ENCODE measurements around the gene RHBDL1. TPM values are rescaled to one million over a fixed set of nuclear protein-coding genes. Genes with fewer than 3 reads are reported as not detected.
"Not testable (repeated sequence)": the region's sequence is repeated elsewhere in the genome, so short reads cannot be mapped to it uniquely, and the experiment has no call there.

The RHBDL1 gene
- total and polyA plus RNA-seq, 2 experiments from 2014 or later: 0.90 to 2.1 TPM

- Histone ChIP-seq H3K79me2 (ENCODE audit: insufficient read depth) (no peaks in the 10 kb centered on the region), H3K4me3 (no peak overlapping the region), H3K9me2 (ENCODE audit: insufficient read depth) (no peaks in the 10 kb centered on the region), H3K27ac (no peak overlapping the region), H3K4me2 (ENCODE audit: unreplicated experiment) (no peak overlapping the region), H2AFZ (no peak overlapping the region), H3F3A (ENCODE audit: insufficient read depth) (peaks cover 10% of the 10 kb centered on the region), H3K9ac (no peak overlapping the region), H3K27me3 (replicated peaks; ENCODE audit: insufficient read depth) (peaks cover 17% of the 10 kb centered on the region; the same call in 1 of the 2 replicates), H4K20me1 (ENCODE audit: insufficient read depth) (no peaks in the 10 kb centered on the region), H3K4me1 (ENCODE audit: insufficient read depth) (peaks cover 11% of the 10 kb centered on the region; the same call in 1 of the 2 replicates), H3K36me3 (ENCODE audit: low read depth) (no peaks in the 10 kb centered on the region), H3K9me3 (ENCODE audit: low read depth) (no peaks in the 10 kb centered on the region)
- no peak for DNase-seq
- 67 to 68% methylated on average over 21 of the region's 21 CpGs for WGBS, 2 experiments (ENCODE audit: low coverage in 1 of 2, low lambda C conversion rate in 2 of 2, missing lambda C conversion rate in 2 of 2)
- in situ Hi-C loops (cut with MboI): no loop called here
- TF ChIP-seq EZH2phosphoT487 (IDR thresholded peaks at IDR 0.05; ENCODE audit: insufficient read depth, low read depth): no peak
- TF ChIP-seq EZH2 (IDR thresholded peaks at IDR 0.05; ENCODE audit: insufficient read depth, poor library complexity, severe bottlenecking): no peak
Measured at GRCh38 chr16:710500-711075, 35.1 kb downstream of the RHBDL1 start.

GRCh38 chr16:711084-711483 lies 35.6 kb downstream of the RHBDL1 start:
- Histone ChIP-seq H2AFZ (no peak overlapping the region), H3K27ac (no peak overlapping the region), H3K4me2 (ENCODE audit: unreplicated experiment) (no peak overlapping the region), H3K79me2 (ENCODE audit: insufficient read depth) (no peaks in the 10 kb centered on the region), H3K9me3 (ENCODE audit: low read depth) (no peaks in the 10 kb centered on the region), H4K20me1 (ENCODE audit: insufficient read depth) (no peaks in the 10 kb centered on the region), H3K27me3 (replicated peaks; ENCODE audit: insufficient read depth) (peaks cover 17% of the 10 kb centered on the region; the same call in 1 of the 2 replicates), H3F3A (ENCODE audit: insufficient read depth) (peaks cover 10% of the 10 kb centered on the region), H3K36me3 (ENCODE audit: low read depth) (no peaks in the 10 kb centered on the region), H3K9me2 (ENCODE audit: insufficient read depth) (no peaks in the 10 kb centered on the region), H3K4me3 (no peak overlapping the region), H3K4me1 (ENCODE audit: insufficient read depth) (peaks cover 11% of the 10 kb centered on the region; the same call in 1 of the 2 replicates), H3K9ac (no peak overlapping the region)
- 56 to 60% methylated on average over 11 to 12 of the region's 12 CpGs for WGBS, 2 experiments (ENCODE audit: low coverage in 1 of 2, low lambda C conversion rate in 2 of 2, missing lambda C conversion rate in 2 of 2)
- TF ChIP-seq EZH2phosphoT487 (IDR thresholded peaks at IDR 0.05; ENCODE audit: insufficient read depth, low read depth) (no peak), EZH2 (IDR thresholded peaks at IDR 0.05; ENCODE audit: insufficient read depth, poor library complexity, severe bottlenecking) (no peak)
- in situ Hi-C loops (cut with MboI): no loop called here
- no peak for DNase-seq

GRCh38 chr16:711548-712320 lies 36.3 kb downstream of the RHBDL1 start:
- Histone ChIP-seq H3K36me3 (ENCODE audit: low read depth) (no peaks in the 10 kb centered on the region), H3K9ac (no peak overlapping the region), H3K27me3 (replicated peaks; ENCODE audit: insufficient read depth) (peaks cover 17% of the 10 kb centered on the region; the same call in 1 of the 2 replicates), H3K9me3 (ENCODE audit: low read depth) (no peaks in the 10 kb centered on the region), H4K20me1 (ENCODE audit: insufficient read depth) (no peaks in the 10 kb centered on the region), H2AFZ (no peak overlapping the region), H3K9me2 (ENCODE audit: insufficient read depth) (no peaks in the 10 kb centered on the region), H3F3A (ENCODE audit: insufficient read depth) (peaks cover 10% of the 10 kb centered on the region), H3K27ac (no peak overlapping the region), H3K4me1 (ENCODE audit: insufficient read depth) (peaks cover 11% of the 10 kb centered on the region; the same call in 1 of the 2 replicates), H3K4me2 (ENCODE audit: unreplicated experiment) (no peak overlapping the region), H3K4me3 (no peak overlapping the region), H3K79me2 (ENCODE audit: insufficient read depth) (no peaks in the 10 kb centered on the region)
- no peak for TF ChIP-seq EZH2 (IDR thresholded peaks at IDR 0.05; ENCODE audit: insufficient read depth, poor library complexity, severe bottlenecking)
- TF ChIP-seq EZH2phosphoT487 (IDR thresholded peaks at IDR 0.05; ENCODE audit: insufficient read depth, low read depth): no peak
- peak; percentile 80 for DNase-seq
- 7 to 8% methylated on average over 20 to 25 of the region's 25 CpGs for WGBS, 2 experiments (ENCODE audit: low coverage in 1 of 2, low lambda C conversion rate in 2 of 2, missing lambda C conversion rate in 2 of 2)
- in situ Hi-C loops (cut with MboI): no loop called here

- H3K9me2 ChIP-seq (ENCODE audit: insufficient read depth); H3K4me3 ChIP-seq; H3K9me3 ChIP-seq (ENCODE audit: low read depth); H2AFZ ChIP-seq; H3K4me2 ChIP-seq (ENCODE audit: unreplicated experiment); H3K9ac ChIP-seq; H4K20me1 ChIP-seq (ENCODE audit: insufficient read depth); H3F3A ChIP-seq (ENCODE audit: insufficient read depth); H3K36me3 ChIP-seq (ENCODE audit: low read depth); H3K79me2 ChIP-seq (ENCODE audit: insufficient read depth); in situ Hi-C loops (cut with MboI): not testable (repeated sequence)
- WGBS, 2 experiments (ENCODE audit: low coverage in 1 of 2, low lambda C conversion rate in 2 of 2, missing lambda C conversion rate in 2 of 2): 51% methylated on average over 12 to 13 of the region's 13 CpGs
- peak; percentile 92 for DNase-seq
- Histone ChIP-seq H3K4me1 (ENCODE audit: insufficient read depth) (peaks cover 11% of the 10 kb centered on the region; the same call in 1 of the 2 replicates), H3K27me3 (replicated peaks; ENCODE audit: insufficient read depth) (peaks cover 15% of the 10 kb centered on the region; the same call in 1 of the 2 replicates), H3K27ac (peak overlapping the region; percentile 22)
Measured at GRCh38 chr16:712740-713250, 37.3 kb downstream of the RHBDL1 start.
